Activated CD8-positive, alpha-beta memory T cell treated with anti-CD3 and anti-CD28 coated beads, Interleukin-2, amount 10 ng/mL, durations not matched to agents 7 days and 5 days (primary cell): Measurements from ENCODE around the gene BAD. TPM values are rescaled to one million over a fixed set of nuclear protein-coding genes. Genes with fewer than 3 reads are reported as not detected.

ENCODE experiments used
- ATAC-seq: fragments of 150-1000 bp; cut with Tn5 transposase; one replicate; pipeline ENCODE4 v1.10.0; 2021; ENCODE audit warnings: moderate library complexity
- CTCF ChIA-PET: fragments of 350-600 bp; sonication (Branson Sonifier 250); formaldehyde crosslinking; loops from one replicate; lab custom pipeline; 2021; ENCODE audit warnings: antibody characterized with exemption; lab: Charles Lee
- DNase-seq: peaks from one replicate; pipeline ENCODE4 v3.0.0-alpha.2; 2020
- H3K27ac Mint-ChIP-seq: one replicate; pipeline ENCODE4 v1.8.0; 2021; ENCODE audit warnings: mild to moderate bottlenecking, mixed read lengths
- H3K27me3 Mint-ChIP-seq: one replicate; pipeline ENCODE4 v1.8.0; 2021; ENCODE audit warnings: mixed read lengths
- H3K36me3 Mint-ChIP-seq: one replicate; pipeline ENCODE4 v1.8.0; 2021; ENCODE audit warnings: mild to moderate bottlenecking, mixed read lengths
- H3K4me1 Mint-ChIP-seq: one replicate; pipeline ENCODE4 v1.8.0; 2021; ENCODE audit warnings: mixed read lengths
- H3K4me3 Mint-ChIP-seq: one replicate; pipeline ENCODE4 v1.8.0; 2021; ENCODE audit warnings: mild to moderate bottlenecking, moderate library complexity, mixed read lengths
- H3K9me3 Mint-ChIP-seq: one replicate; pipeline ENCODE4 v1.8.0; 2022; ENCODE audit warnings: low read depth, mixed read lengths
- total RNA-seq, 2 experiments: library from RNA; stranded (reverse); gene quantifications; one replicate each; pipeline ENCODE4 v1.2.3, GENCODE V29; 2021

Gene BAD
- total RNA-seq, 2 experiments from 2014 or later, result 35.6 to 36.1 TPM

DNA sequence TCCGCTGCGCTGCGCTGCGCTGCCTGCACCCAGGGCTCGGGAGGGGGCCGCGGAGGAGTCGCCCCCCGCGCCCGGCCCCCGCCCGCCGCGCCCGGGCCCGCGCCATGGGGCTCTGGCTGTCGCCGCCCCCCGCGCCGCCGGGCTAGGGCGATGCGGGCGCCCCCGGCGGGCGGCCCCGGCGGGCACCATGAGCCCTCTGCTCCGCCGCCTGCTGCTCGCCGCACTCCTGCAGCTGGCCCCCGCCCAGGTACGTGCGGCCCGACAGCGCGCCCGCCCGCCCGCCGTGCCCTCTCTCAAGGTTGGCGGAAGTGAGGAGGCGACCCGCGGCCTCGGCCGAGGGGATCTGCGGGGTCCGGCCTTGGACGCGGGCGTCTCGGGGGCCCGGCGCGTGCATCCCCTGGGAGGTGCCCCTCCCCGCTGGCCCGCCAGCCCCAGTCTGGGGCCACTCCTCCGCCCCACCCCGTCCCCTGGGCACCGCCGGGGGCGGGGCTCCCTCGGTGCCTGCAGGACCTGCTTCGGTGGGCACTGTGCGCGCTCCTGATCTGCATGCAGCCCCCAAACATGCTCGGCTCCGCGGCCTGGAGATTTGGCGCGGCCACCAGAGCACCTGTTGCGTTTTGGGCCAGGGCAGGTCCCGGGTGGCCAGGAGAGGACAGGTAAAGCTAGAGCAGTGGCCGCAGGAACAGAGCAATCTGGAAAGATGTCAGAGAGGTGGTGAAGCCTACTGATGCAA, 49.7 kb downstream of the BAD start:
- peak overlapping the region; percentile 73 for H3K27ac Mint-ChIP-seq
- peaks cover 38% of the 10 kb centered on the region for H3K4me1 Mint-ChIP-seq

DNA sequence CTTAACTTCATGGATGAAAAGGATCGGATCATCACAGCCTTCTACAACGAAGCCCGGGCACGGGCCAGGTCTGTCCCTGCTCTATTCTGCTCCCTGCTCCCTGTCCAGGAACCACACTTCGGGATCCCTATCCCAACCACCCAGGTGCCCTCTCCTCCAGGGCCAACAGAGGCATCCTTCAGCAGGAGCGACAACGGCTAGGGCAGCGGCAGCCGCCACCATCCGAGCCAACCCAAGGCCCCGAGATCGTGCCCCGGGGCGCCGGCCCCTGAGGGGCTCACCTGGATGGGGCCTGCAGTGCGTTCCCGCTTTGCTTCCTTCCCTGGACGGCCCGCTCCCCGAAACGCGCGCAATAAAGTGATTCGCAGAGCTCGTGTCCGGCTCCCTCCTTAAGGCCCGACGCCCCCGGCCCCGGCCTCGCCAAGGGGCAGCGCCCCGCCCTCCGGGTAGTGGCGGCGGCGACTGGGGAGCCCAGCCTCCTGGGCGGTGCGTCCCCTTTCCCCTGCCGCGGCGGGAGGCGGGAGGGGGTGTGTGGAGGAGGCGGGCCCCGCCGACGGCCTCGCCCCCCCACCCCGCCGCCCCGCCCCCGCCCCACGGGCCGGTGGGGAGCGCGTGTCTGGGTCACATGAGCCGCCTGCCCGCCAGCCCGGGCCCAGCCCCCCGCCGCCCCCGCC, 50.4 kb downstream of the BAD start, which contains the start of gene VEGFB:
Gene VEGFB (plus strand): TSS at position 672 of the 674 bp plus-strand sequence. CDS start 250 bp downstream, outside the sequence.
- Mint-ChIP-seq H3K36me3 (peaks cover 3% of the 10 kb centered on the region), H3K27me3 (no peaks in the 10 kb centered on the region), H3K4me1 (peaks cover 43% of the 10 kb centered on the region), H3K27ac (peak within 1 kb of the TSS; percentile 73), H3K9me3 (no peaks in the 10 kb centered on the region), H3K4me3 (peak within 1 kb of the TSS; percentile 81)
- CTCF ChIA-PET, result interaction anchor here (0.7 to 1.6 kb wide), 2 partner anchors 30 to 43 kb away, joined by 3 to 5 read pairs; no protein-coding TSS in a partner anchor
- peak; percentile 80 for DNase-seq
- peak; percentile 57 for ATAC-seq

More for the DNA sequence above, 49.7 kb downstream of the BAD start:
- no peaks in the 10 kb centered on the region for H3K9me3 Mint-ChIP-seq
- peak overlapping the region; percentile 81 for H3K4me3 Mint-ChIP-seq
- DNase-seq, result peak; percentile 69
- H3K27me3 Mint-ChIP-seq, result no peaks in the 10 kb centered on the region
- peak; percentile 48 for ATAC-seq
- CTCF ChIA-PET, result interaction anchor here (0.6 to 2.3 kb wide), 3 partner anchors 17 to 44 kb away, joined by 3 to 7 read pairs (median 6); no protein-coding TSS in a partner anchor
- H3K36me3 Mint-ChIP-seq, result peaks cover 3% of the 10 kb centered on the region

DNA sequence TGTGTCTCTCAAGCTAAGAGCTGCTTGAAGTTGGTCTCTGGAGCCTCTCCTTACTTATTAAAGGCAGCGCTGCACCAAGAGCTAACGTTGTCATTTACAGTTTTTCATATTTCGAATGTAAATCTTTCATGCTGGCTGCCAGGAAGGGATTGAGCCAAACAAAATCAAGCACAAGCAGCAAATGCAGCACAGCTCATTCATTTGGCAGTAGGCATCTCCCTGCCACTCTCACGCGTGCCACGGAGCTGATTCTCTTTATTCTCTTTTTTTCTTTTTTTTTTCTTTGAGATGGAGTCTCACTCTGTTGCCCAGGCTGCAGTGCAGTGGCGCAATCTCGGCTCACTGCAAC, 51.5 kb downstream of the BAD start:
- CTCF ChIA-PET, result interaction anchor here (0.6 to 1.6 kb wide), 2 partner anchors 29 to 1501 kb away, joined by 4 to 5 read pairs; no protein-coding TSS in a partner anchor
- H3K9me3 Mint-ChIP-seq, result no peaks in the 10 kb centered on the region
- H3K4me1 Mint-ChIP-seq, result peaks cover 46% of the 10 kb centered on the region
- peaks cover 5% of the 10 kb centered on the region for H3K36me3 Mint-ChIP-seq
- no peak for DNase-seq
- H3K27me3 Mint-ChIP-seq, result no peaks in the 10 kb centered on the region
- H3K4me3 Mint-ChIP-seq, result no peak overlapping the region
- no peak for ATAC-seq
- H3K27ac Mint-ChIP-seq, result no peak overlapping the region

DNA sequence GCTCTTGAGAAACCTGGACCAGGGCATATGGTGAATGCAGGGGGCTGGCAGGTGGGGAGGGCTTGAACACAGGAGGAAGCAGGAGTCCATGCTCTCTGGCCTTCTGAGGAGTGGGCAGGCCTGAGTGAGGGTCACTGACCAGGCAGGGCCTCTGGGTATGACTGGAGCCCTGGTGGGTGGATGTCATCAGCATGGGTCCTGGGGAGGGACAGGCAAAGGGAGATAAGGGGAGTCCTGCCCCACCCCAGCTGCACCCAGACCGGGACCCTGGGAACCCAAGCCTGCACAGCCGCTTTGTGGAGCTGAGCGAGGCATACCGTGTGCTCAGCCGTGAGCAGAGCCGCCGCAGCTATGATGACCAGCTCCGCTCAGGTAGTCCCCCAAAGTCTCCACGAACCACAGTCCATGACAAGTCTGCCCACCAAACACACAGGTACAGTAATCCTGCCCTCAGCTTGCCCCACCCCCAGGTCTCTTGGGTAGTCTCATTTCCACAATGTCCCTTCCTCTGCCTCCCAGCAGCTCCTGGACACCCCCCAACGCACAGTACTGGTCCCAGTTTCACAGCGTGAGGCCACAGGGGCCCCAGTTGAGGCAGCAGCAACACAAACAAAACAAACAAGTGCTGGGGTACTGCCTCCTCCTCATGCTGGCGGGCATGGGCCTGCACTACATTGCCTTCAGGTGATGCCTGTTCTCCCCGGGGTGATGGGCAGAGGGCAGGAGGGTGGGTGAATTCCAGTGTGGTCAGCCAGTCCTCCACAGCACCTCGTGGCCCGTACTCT, 52.1 kb downstream of the BAD start:
- H3K4me1 Mint-ChIP-seq, result peaks cover 45% of the 10 kb centered on the region
- H3K27me3 Mint-ChIP-seq, result no peaks in the 10 kb centered on the region
- H3K4me3 Mint-ChIP-seq, result peak overlapping the region; percentile 76
- peaks cover 5% of the 10 kb centered on the region for H3K36me3 Mint-ChIP-seq
- no peak for DNase-seq
- CTCF ChIA-PET, result interaction anchor here (1.0 to 3.5 kb wide), 3 partner anchors 9 to 28 kb away, joined by 4 to 18 read pairs (median 5); partner anchors contain the start of genes FERMT3 and FKBP2
- H3K9me3 Mint-ChIP-seq, result no peaks in the 10 kb centered on the region
- peak overlapping the region; percentile 23 for H3K27ac Mint-ChIP-seq
- ATAC-seq, result no peak

DNA sequence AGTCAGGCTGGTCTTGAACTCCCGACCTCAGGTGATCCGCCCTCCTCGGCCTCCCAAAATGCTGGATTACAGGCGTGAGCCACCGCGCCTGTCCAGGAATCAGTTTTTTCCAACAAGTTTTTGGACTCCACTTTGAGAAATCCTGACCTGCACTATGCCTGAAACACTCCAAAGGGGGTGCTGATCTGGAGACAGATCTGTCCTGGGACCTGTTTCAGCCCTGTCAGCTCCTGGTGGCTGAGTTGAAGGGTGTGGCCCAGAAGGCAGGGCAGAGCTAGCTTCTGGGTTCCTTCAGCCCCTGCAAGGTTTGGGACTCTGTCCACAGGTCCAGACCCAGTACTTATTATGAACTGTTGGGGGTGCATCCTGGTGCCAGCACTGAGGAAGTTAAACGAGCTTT, 52.9 kb downstream of the BAD start:
- H3K27ac Mint-ChIP-seq, result no peak overlapping the region
- DNase-seq (no peak), ATAC-seq (no peak)
- peaks cover 48% of the 10 kb centered on the region for H3K4me1 Mint-ChIP-seq
- H3K27me3 Mint-ChIP-seq, result no peaks in the 10 kb centered on the region
- peak overlapping the region; percentile 76 for H3K4me3 Mint-ChIP-seq
- H3K9me3 Mint-ChIP-seq, result no peaks in the 10 kb centered on the region
- peaks cover 1% of the 10 kb centered on the region for H3K36me3 Mint-ChIP-seq
- CTCF ChIA-PET, result interaction anchor here (1.0 to 3.5 kb wide), 3 partner anchors 10 to 25 kb away, joined by 4 to 18 read pairs (median 5); partner anchors contain the start of genes FERMT3 and FKBP2

DNA sequence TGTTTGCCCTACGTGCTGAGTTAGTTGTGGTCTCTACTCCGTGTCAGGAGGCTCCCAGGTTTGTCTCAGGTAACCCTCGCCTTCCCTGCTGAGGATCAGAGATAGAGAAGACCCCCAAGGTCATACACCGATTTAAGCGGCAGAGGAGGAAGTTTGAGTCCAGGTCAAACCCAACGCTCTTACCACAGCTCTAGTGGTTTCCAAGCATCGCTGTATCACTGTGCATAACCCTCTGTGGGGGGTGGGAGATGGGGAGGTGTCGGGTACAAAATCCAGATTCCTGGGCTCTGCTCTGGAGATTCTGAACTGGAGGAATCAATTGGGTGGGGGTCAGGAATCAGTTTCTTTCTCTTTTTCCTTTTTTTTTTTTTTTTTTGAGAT, 53.5 kb downstream of the BAD start:
- Mint-ChIP-seq H3K27ac (peak overlapping the region; percentile 85), H3K9me3 (no peaks in the 10 kb centered on the region), H3K27me3 (no peaks in the 10 kb centered on the region), H3K4me3 (peak overlapping the region; percentile 76), H3K36me3 (peaks cover 1% of the 10 kb centered on the region), H3K4me1 (peaks cover 48% of the 10 kb centered on the region)
- DNase-seq (no peak), ATAC-seq (no peak)
- CTCF ChIA-PET, result interaction anchor here (1.0 to 3.5 kb wide), 4 partner anchors 10 to 29 kb away, joined by 3 to 18 read pairs (median 4); partner anchors contain the start of genes FERMT3 and FKBP2

DNA sequence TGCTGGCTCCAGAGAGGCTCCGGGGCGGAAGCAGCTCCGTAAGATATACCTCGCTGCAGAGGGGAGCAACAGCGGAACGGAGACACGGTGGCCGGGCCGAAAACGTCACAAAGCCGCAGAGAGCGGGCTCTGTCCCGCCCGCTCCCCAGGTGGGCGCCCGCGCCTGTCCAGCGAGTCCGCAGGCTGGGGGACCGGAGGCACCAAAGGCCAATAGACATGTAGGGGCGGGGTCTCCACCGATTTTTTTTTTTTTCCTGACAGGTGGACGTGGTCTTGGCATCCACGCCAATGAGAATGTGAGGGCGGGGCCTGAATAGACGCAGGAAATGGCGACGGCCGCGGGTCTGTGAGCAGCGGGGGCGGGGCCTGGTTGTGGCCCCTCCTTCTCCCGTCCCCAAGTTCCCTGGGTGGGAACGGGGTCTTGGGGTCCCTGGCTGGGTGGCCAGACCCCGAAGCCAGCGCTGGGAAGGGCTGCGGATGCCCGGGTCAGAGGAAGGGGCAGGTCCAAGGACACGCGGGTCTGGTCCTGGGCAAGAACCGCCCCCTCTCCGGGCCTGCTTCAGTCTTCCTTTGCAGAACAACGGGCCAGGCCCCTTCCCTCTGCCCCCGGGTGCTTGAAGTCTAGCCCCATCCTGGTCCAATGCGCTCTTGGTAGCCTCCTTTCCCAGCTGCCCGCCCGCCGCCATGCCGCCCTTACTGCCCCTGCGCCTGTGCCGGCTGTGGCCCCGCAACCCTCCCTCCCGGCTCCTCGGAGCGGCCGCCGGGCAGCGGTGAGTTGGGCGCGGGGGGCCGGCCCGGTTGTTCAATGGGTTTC, 54.1 kb downstream of the BAD start, which contains the start of gene DNAJC4:
Gene DNAJC4 (plus strand): TSS at position 378 of the 814 bp plus-strand sequence. CDS start 307 bp downstream, at position 685.
- H3K9me3 Mint-ChIP-seq, result no peaks in the 10 kb centered on the region
- peaks cover 43% of the 10 kb centered on the region for H3K4me1 Mint-ChIP-seq
- no peaks in the 10 kb centered on the region for H3K27me3 Mint-ChIP-seq
- DNase-seq (peak; percentile 95), ATAC-seq (peak; percentile 62)
- H3K36me3 Mint-ChIP-seq, result peaks cover 1% of the 10 kb centered on the region
- peak within 1 kb of the TSS; percentile 85 for H3K27ac Mint-ChIP-seq
- CTCF ChIA-PET, result interaction anchor here (1.0 to 3.5 kb wide), 5 partner anchors 15 to 101 kb away, joined by 3 to 18 read pairs (median 5); partner anchors contain the start of gene FERMT3
- peak within 1 kb of the TSS; percentile 76 for H3K4me3 Mint-ChIP-seq

DNA sequence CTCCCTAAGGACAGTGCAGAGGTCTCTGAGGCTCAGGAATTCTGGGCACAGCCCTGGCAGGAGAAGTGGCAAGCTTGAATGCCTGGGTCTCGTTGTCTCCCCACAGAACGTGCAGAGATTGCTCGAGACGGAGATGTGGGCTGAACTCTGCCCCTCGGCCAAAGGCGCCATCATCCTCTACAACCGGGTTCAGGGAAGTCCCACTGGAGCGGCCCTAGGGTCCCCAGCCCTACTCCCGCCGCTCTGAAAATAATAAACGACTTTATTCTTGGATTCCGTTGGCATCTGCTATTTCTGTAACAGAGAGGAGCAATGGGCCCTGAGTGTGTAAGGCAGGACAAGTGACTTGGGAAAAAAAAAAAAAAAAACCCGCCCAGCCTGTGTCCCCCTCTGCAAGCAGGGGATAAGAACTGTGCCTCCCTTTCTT, 54.7 kb downstream of the BAD start:
- peak overlapping the region; percentile 85 for H3K27ac Mint-ChIP-seq
- ATAC-seq (no peak), DNase-seq (no peak)
- H3K27me3 Mint-ChIP-seq, result no peaks in the 10 kb centered on the region
- peaks cover 45% of the 10 kb centered on the region for H3K4me1 Mint-ChIP-seq
- H3K4me3 Mint-ChIP-seq, result peak overlapping the region; percentile 76
- CTCF ChIA-PET, result interaction anchor here (1.0 to 3.5 kb wide), 4 partner anchors 23 to 102 kb away, joined by 3 to 18 read pairs (median 4); partner anchors contain the start of gene FERMT3
- peaks cover 1% of the 10 kb centered on the region for H3K36me3 Mint-ChIP-seq
- no peaks in the 10 kb centered on the region for H3K9me3 Mint-ChIP-seq

DNA sequence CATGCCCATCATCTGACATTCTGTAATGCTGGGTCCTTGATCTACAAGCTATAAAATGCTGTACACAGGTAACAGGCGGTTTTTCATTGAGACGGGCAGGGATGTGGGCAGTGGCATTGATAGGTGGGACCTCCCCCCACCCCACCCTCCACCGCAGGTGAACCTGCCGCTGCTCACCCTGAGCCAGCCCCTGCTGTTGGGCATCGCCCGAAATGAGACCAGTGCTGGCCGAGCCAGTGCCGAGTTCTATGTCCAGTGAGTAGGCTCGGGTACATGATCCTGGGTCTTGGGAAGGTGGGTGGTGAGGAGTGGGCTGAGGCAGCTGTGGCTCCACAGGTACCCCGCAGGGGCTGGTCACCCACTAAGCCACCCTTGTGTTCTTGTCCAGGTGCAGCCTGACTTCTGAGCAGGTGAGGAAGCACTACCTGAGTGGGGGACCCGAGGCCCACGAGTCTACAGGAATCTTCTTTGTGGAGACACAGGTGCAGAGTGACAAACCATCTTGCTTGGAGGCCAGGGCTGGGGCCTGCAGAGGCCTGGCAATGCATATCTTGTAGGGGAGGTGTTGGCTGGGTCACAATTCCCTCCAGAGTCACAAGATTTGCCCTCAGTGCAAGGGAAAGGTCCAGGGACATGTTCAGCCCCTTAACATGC, 55.2 kb downstream of the BAD start:
- peaks cover 49% of the 10 kb centered on the region for H3K4me1 Mint-ChIP-seq

DNA sequence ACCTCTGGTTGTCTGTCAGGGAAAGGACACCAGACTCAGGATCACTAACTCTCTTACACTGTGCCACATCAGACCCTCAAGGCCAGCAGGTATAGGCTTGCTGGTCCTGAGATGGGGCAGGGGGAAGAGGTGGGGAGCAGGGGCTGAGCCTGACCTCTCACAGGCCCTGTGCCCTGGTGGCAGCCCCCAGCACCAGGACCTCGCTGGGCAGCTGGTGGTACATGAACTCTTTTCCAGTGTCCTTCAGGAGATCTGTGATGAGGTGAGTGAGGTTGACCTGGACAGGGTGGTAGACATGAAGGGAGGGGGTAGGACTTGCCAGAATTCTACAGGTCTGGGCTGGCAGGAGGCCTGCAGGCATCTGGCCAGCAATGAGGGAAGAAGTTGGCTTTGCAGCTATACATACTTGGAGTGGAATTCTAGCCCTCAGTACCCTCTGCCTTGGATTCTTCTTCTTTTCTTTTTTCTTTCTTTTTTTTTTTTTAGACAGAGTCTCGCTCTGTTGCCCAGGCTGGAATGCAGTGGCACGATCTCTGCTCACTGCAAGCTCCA, 57.0 kb downstream of the BAD start:
- H3K4me1 Mint-ChIP-seq, result peaks cover 46% of the 10 kb centered on the region
- no peak for ATAC-seq
- H3K27ac Mint-ChIP-seq, result peak overlapping the region; percentile 88
- no peaks in the 10 kb centered on the region for H3K9me3 Mint-ChIP-seq
- H3K27me3 Mint-ChIP-seq, result no peaks in the 10 kb centered on the region
- CTCF ChIA-PET, result interaction anchor here (1.1 to 3.4 kb wide), 10 partner anchors 9 to 90 kb away, joined by 3 to 36 read pairs (median 10); partner anchors contain the start of genes ESRRA, FERMT3, PLCB3 and PPP1R14B
- no peak for DNase-seq
- peak overlapping the region; percentile 87 for H3K4me3 Mint-ChIP-seq
- H3K36me3 Mint-ChIP-seq, result peaks cover 1% of the 10 kb centered on the region

More for the DNA sequence above, 55.2 kb downstream of the BAD start:
- no peak for DNase-seq
- H3K27me3 Mint-ChIP-seq, result no peaks in the 10 kb centered on the region
- H3K27ac Mint-ChIP-seq, result peak overlapping the region; percentile 85
- no peaks in the 10 kb centered on the region for H3K9me3 Mint-ChIP-seq
- ATAC-seq, result no peak
- peak overlapping the region; percentile 76 for H3K4me3 Mint-ChIP-seq
- peaks cover 1% of the 10 kb centered on the region for H3K36me3 Mint-ChIP-seq
- CTCF ChIA-PET, result interaction anchor here (0.6 to 3.5 kb wide), 6 partner anchors 22 to 102 kb away, joined by 3 to 18 read pairs (median 4); partner anchors contain the start of genes FERMT3 and PLCB3

DNA sequence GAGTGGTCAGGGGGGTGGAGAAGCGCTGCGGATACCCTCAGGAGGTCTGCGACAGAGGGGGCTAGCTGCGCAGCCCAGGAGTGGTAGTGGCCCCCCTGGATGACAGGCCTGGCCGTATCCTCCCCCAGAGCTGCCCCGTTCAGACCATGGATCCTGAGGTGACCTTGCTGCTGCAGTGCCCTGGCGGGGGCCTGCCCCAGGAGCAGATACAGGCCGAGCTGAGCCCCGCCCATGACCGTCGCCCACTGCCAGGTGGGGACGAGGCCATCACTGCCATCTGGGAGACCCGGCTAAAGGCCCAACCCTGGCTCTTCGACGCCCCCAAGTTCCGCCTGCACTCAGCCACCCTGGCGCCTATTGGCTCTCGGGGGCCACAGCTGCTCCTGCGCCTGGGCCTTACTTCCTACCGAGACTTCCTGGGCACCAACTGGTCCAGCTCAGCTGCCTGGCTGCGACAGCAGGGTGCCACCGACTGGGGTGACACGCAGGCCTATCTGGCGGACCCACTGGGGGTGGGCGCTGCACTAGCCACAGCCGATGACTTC, 57.9 kb downstream of the BAD start:
- peak; percentile 48 for ATAC-seq
- Mint-ChIP-seq H3K36me3 (peaks cover 3% of the 10 kb centered on the region), H3K9me3 (no peaks in the 10 kb centered on the region), H3K27me3 (no peaks in the 10 kb centered on the region), H3K4me1 (peaks cover 40% of the 10 kb centered on the region), H3K27ac (peak overlapping the region; percentile 88), H3K4me3 (peak overlapping the region; percentile 87)
- CTCF ChIA-PET, result interaction anchor here (0.8 to 3.4 kb wide), 18 partner anchors 10 to 1440 kb away, joined by 3 to 36 read pairs (median 6); partner anchors contain the start of genes CCDC88B, ESRRA, FERMT3 and FKBP2
- peak; percentile 85 for DNase-seq
